Parathyroid adenoma (tissue), 2 donors: ENCODE data around the gene TRIP4.
"Not testable (repeated sequence)": the region's sequence is repeated elsewhere in the genome, so short reads cannot be mapped to it uniquely, and the experiment has no call there.

Experiments
- H2AFZ ChIP-seq: fragments of 300-600 bp; sonication (generic); one replicate; pipeline ENCODE4 v1.7.0; 2017; ENCODE audit warnings: antibody characterized with exemption, mild to moderate bottlenecking
- H3K27ac ChIP-seq: fragments of 300-600 bp; sonication (generic); one replicate; pipeline ENCODE4 v1.7.0; 2017
- H3K27me3 ChIP-seq: fragments of 300-600 bp; sonication (generic); one replicate; pipeline ENCODE4 v1.7.0; 2017; ENCODE audit warnings: low read length; ENCODE audit not compliant: control insufficient read depth, insufficient read depth
- H3K36me3 ChIP-seq: fragments of 300-600 bp; sonication (generic); one replicate; pipeline ENCODE4 v1.7.0; 2017; ENCODE audit warnings: low read length; ENCODE audit not compliant: control insufficient read depth, insufficient read depth
- H3K4me1 ChIP-seq: fragments of 300-600 bp; sonication (generic); one replicate; pipeline ENCODE4 v1.7.0; 2017; ENCODE audit warnings: control low read depth
- H3K4me2 ChIP-seq: fragments of 300-600 bp; sonication (generic); one replicate; pipeline ENCODE4 v1.7.0; 2017; ENCODE audit warnings: low read length
- H3K4me3 ChIP-seq: fragments of 300-600 bp; sonication (generic); one replicate; pipeline ENCODE4 v1.7.0; 2017; ENCODE audit warnings: low read depth, low read length
- H3K79me2 ChIP-seq: fragments of 300-600 bp; sonication (generic); one replicate; pipeline ENCODE4 v1.7.0; 2017; ENCODE audit warnings: control low read depth
- H3K9ac ChIP-seq: fragments of 300-600 bp; sonication (generic); one replicate; pipeline ENCODE4 v1.7.0; 2017; ENCODE audit warnings: mild to moderate bottlenecking
- H3K9me3 ChIP-seq: fragments of 300-600 bp; sonication (generic); one replicate; pipeline ENCODE4 v1.7.0; 2017; ENCODE audit warnings: low read length; ENCODE audit not compliant: control insufficient read depth
- TF ChIP-seq, protein P1 (sequence below): fragments of 300-600 bp; sonication (generic); IDR thresholded peaks from one replicate; pipeline ENCODE4 v1.7.0; 2017; ENCODE audit warnings: antibody characterized with exemption, mild to moderate bottlenecking
- donor health status: primary hyperparathyroidism.

The TRIP4 gene

DNA sequence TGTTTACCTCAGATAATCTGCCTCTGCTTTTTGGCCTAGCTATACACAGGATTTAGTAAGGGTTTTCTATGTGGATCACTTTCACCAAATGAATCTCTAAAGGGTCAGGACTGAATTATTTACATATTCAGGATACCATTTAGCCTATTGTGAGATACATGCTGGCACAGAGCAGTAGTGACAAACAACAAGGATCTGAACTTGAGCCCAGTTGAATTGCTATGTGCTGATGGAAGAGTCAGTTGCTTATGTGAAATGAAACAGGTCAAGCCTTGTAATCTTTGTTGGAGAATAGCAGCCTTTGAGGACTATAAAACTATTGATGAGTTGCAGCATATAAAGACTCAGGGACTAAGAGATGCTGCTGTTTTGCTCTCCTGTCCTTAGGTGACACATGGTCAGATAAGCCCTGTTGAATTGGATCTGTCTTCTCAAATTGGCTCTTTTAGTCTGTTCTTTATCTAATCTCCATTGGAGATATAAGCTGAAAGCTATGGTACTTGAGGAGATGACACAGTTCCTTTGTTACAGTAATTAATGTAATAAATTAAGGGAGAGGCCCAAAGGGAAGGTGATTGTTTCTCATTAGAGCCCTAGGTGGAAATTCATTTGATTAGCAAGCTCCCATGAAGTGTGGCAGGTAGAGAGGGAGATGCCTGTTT is 103.1 kb downstream of the TRIP4 start:
- no peak overlapping the region for H3K9ac ChIP-seq
- H3K4me1 ChIP-seq = no peaks in the 10 kb centered on the region
- no peak overlapping the region for H2AFZ ChIP-seq
- no peaks in the 10 kb centered on the region for H3K36me3 ChIP-seq
- H3K4me2 ChIP-seq = no peak overlapping the region
- no peaks in the 10 kb centered on the region for H3K27me3 ChIP-seq
- no peak overlapping the region for H3K4me3 ChIP-seq
- TF ChIP-seq, protein P1, sequence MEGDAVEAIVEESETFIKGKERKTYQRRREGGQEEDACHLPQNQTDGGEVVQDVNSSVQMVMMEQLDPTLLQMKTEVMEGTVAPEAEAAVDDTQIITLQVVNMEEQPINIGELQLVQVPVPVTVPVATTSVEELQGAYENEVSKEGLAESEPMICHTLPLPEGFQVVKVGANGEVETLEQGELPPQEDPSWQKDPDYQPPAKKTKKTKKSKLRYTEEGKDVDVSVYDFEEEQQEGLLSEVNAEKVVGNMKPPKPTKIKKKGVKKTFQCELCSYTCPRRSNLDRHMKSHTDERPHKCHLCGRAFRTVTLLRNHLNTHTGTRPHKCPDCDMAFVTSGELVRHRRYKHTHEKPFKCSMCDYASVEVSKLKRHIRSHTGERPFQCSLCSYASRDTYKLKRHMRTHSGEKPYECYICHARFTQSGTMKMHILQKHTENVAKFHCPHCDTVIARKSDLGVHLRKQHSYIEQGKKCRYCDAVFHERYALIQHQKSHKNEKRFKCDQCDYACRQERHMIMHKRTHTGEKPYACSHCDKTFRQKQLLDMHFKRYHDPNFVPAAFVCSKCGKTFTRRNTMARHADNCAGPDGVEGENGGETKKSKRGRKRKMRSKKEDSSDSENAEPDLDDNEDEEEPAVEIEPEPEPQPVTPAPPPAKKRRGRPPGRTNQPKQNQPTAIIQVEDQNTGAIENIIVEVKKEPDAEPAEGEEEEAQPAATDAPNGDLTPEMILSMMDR = no peak
- H3K27ac ChIP-seq = no peak overlapping the region
- no peaks in the 10 kb centered on the region for H3K9me3 ChIP-seq
- no peaks in the 10 kb centered on the region for H3K79me2 ChIP-seq

DNA sequence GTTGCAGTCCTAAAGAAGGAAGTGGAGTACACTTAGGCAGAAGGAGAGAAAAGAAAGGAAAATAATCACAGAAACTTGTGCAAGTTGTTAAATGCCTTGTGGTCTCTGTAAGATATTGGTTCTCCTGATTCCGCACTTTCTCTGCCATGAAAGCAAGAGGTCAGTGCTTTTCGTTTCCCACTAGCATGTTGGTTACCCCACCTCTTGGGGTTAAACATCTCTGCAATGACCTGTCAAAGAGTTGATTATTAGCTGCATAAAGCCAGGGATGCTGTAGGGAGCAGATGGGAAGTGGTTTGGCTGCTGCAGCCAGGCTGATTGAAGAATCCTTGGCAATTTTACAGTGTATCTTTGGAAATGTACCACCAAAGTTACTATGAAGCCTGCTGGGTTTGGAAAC is 106.0 kb downstream of the TRIP4 start:
- no peaks in the 10 kb centered on the region for H3K36me3 ChIP-seq
- H3K4me1 ChIP-seq = no peaks in the 10 kb centered on the region
- H3K27me3 ChIP-seq = no peaks in the 10 kb centered on the region
- H3K9me3 ChIP-seq = no peaks in the 10 kb centered on the region
- TF ChIP-seq, protein P1 = no peak
- no peak overlapping the region for H3K4me3 ChIP-seq
- H2AFZ ChIP-seq = no peak overlapping the region
- H3K9ac ChIP-seq = no peak overlapping the region
- no peak overlapping the region for H3K4me2 ChIP-seq
- no peaks in the 10 kb centered on the region for H3K79me2 ChIP-seq
- H3K27ac ChIP-seq = no peak overlapping the region

DNA sequence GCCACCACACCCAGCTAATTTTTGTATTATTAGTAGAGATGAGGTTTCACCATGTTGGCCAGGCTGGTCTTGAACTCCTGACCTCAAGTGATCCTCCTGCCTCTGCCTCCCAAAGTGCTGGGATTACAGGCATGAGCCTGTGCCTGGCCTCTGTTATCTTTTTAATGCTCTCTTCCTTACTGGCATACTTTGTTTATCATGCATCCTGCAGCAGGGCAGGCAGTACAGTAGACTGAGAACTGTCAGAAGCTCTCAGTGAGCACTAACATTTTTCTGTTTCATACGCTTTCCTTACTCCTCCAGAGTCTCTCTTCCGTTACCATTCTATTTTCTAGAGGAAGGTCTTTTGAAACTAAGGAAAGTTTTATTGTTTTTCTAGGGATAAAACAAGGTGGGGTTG is 108.3 kb downstream of the TRIP4 start:
- not testable (repeated sequence) for H3K4me1 ChIP-seq, H3K4me3 ChIP-seq, H3K36me3 ChIP-seq, H3K9ac ChIP-seq, H2AFZ ChIP-seq, H3K27ac ChIP-seq, H3K4me2 ChIP-seq, H3K27me3 ChIP-seq, H3K9me3 ChIP-seq, H3K79me2 ChIP-seq

DNA sequence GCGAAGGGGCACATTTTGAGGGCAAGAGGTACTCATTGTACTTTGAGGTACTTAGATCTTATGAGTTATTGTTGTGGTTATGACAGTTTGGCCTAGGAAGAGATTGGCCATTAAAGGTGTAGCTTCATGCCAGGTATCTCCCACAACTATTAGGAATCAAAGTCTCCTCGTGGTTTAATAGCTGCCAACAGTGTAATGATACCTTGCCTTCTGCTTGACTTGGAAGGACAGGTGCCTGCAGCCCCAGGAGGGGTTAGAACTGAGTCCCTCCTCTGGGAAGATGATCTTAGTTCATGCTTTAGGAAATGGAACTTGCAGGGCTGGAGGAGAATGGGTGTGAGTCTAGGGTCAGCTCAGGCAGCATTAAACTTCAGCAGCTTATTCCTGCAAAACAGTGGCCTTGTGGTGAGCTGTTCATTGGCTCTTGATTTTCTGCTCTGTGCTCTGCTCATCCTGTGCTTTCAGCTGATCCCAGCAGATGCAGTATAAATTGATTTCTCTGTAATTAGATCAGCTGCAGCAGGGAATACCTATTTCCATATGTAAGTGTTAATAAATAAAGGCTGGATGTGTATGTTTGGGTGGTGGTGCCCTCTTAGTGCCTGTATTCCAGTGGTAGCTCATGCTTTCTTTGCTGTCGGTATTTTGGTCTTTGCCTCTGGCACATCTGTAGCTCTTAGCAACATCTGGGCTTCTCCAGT is 113.2 kb downstream of the TRIP4 start:
- H2AFZ ChIP-seq = no peak overlapping the region
- H3K27ac ChIP-seq = no peak overlapping the region
- TF ChIP-seq, protein P1 = no peak
- H3K4me1 ChIP-seq = no peaks in the 10 kb centered on the region
- no peak overlapping the region for H3K4me3 ChIP-seq
- H3K9ac ChIP-seq = no peak overlapping the region
- no peaks in the 10 kb centered on the region for H3K79me2 ChIP-seq
- no peaks in the 10 kb centered on the region for H3K9me3 ChIP-seq
- H3K4me2 ChIP-seq = no peak overlapping the region
- no peaks in the 10 kb centered on the region for H3K27me3 ChIP-seq
- H3K36me3 ChIP-seq = no peaks in the 10 kb centered on the region

DNA sequence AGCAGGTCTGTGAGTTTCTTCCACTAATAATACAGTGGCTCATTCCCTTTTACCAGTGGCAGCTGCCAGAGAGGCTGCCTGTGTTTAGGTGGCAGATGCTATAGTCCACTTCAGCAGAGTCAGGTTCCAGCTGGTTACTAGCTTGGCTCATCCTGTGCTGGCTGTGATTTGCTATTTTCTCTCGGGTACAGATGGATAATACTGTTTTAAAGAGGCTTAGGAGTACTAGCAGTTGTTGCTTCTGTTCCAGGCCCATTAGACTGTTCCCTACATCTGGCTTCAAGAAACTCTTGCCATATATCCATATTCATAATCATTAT is 113.7 kb downstream of the TRIP4 start:
- Histone ChIP-seq H3K4me3 (no peak overlapping the region), H3K4me2 (no peak overlapping the region), H3K9ac (no peak overlapping the region), H3K27me3 (no peaks in the 10 kb centered on the region), H3K4me1 (no peaks in the 10 kb centered on the region), H3K79me2 (no peaks in the 10 kb centered on the region), H2AFZ (no peak overlapping the region), H3K9me3 (no peaks in the 10 kb centered on the region), H3K36me3 (no peaks in the 10 kb centered on the region), H3K27ac (no peak overlapping the region)
- TF ChIP-seq, protein P1 = no peak
